Stimulated activated CD4-positive, alpha-beta T cell treated with anti-CD3 and anti-CD28 coated beads, Interleukin-12 subunit alpha, Interleukin-12 subunit beta, amount 100 ng/mL, for 4 hours (primary cell): ENCODE measurements around the gene CALU.

Source experiments
- DNase-seq: peaks from one replicate; pipeline ENCODE4 v3.0.0-alpha.2; 2020

The CALU gene

GRCh38 chr7:128752251-128752650 is 13.1 kb downstream of the CALU start:
- DNase-seq = no peak

- no peak for DNase-seq
Measured at GRCh38 chr7:128755075-128755818, 16.1 kb downstream of the CALU start.

GRCh38 chr7:128755819-128756476 is 16.8 kb downstream of the CALU start:
- DNase-seq = no peak

GRCh38 chr7:128757203-128757602 is 18.0 kb downstream of the CALU start:
- DNase-seq = no peak

GRCh38 chr7:128758553-128758952 is 19.4 kb downstream of the CALU start:
- no peak for DNase-seq

- no peak for DNase-seq
Measured at GRCh38 chr7:128759242-128759641, 20.1 kb downstream of the CALU start.

GRCh38 chr7:128763541-128763940 is 24.4 kb downstream of the CALU start:
- DNase-seq = no peak

GRCh38 chr7:128767475-128768110 is 28.4 kb downstream of the CALU start:
- DNase-seq = no peak

GRCh38 chr7:128770233-128770632 is 31.1 kb downstream of the CALU start:
- DNase-seq = no peak

- no peak for DNase-seq
Measured at GRCh38 chr7:128773604-128774003, 34.4 kb downstream of the CALU start.

GRCh38 chr7:128774029-128774689 is 35.0 kb downstream of the CALU start:
- no peak for DNase-seq

GRCh38 chr7:128774921-128775320 is 35.8 kb downstream of the CALU start:
- DNase-seq = no peak

GRCh38 chr7:128775744-128776474 is 36.8 kb downstream of the CALU start, which contains the start of gene OPN1SW:
OPN1SW (minus strand) TSS chr7:128775794; CDS start chr7:128775781, 13 bp downstream.
- DNase-seq = no peak

- no peak for DNase-seq
Measured at GRCh38 chr7:128777156-128778123, 38.3 kb downstream of the CALU start.

- DNase-seq = no peak
Measured at GRCh38 chr7:128778946-128779345, 39.8 kb downstream of the CALU start.

- no peak for DNase-seq
Measured at GRCh38 chr7:128781126-128781525, 42.0 kb downstream of the CALU start.

GRCh38 chr7:128781851-128782250 is 42.7 kb downstream of the CALU start:
- no peak for DNase-seq

- no peak for DNase-seq
Measured at GRCh38 chr7:128783143-128783861, 44.1 kb downstream of the CALU start.

- no peak for DNase-seq
Measured at GRCh38 chr7:128785738-128786137, 46.6 kb downstream of the CALU start.
